ENCODE data around the gene TMEM163.

GRCh38 chr2:134668821-134669220 is 50.0 kb downstream of the TMEM163 start:
- TF ChIP-seq CTCF (IDR thresholded peaks at IDR 0.05; ENCODE audit: poor library complexity, severe bottlenecking): no peak
- no peak for TF ChIP-seq EP300 (conservative IDR thresholded peaks at IDR 0.05; ENCODE audit: poor library complexity, severe bottlenecking)
- no peak for TF ChIP-seq RAD21 (conservative IDR thresholded peaks at IDR 0.05)
- TF ChIP-seq REST (IDR thresholded peaks at IDR 0.05; ENCODE audit: borderline replicate concordance): no peak
- TF ChIP-seq POLR2AphosphoS5 (IDR thresholded peaks at IDR 0.05): no peak
- TF ChIP-seq TAF1 (IDR thresholded peaks at IDR 0.05; ENCODE audit: low read depth): no peak
- no peak for TF ChIP-seq EZH2 (IDR thresholded peaks at IDR 0.05; ENCODE audit: borderline replicate concordance, insufficient read depth, low read length, poor library complexity, severe bottlenecking)
